ENCODE data around the gene CSGALNACT2.
A peak's percentile ranks its signal among the peaks of the same experiment; 100 is the strongest.
"Not testable (repeated sequence)": the region's sequence is repeated elsewhere in the genome, so short reads cannot be mapped to it uniquely, and the experiment has no call there.

Gene CSGALNACT2

DNA sequence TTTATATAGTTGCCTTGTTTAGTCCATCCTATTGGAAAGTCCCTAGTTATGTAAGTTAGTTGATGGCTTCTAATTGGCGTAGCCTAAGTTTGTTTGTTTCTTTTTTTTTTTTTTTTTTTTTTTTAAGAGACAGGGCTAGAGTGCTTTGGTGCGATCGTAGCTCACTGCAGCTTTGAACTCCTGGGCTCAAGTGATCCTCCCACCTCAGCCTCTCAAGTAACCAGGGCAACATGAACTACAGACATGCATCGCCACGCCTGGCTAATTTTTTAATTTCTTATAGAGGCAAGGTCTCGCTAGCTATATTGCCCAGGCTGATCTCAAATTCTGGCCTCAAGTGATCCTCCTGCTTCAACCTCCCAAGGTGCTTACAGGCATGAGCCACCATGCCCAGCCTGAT is 7.1 kb downstream of the CSGALNACT2 start:
- no peak for DNase-seq (ENCODE audit: low spot score)

DNA sequence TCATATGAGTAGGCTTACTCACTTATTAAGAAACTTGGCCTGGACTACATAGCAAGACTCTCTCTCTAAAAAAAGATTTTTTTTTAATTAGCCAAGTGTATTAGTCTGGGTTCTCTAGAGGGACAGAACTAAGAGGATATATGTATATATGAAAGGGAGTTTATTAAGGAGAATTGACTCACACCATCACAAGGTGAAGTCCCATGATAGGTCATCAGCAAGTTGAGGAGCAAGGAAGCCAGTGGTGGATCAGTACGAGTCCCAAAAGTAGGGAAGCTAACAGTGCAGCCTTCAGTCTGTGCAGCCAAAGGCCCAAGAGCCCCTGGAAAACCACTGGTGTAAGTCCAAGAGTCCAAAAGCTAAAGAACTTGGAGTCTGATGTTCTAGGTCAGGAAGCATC is 7.7 kb downstream of the CSGALNACT2 start:
- DNase-seq (ENCODE audit: low spot score) = not testable (repeated sequence)

DNA sequence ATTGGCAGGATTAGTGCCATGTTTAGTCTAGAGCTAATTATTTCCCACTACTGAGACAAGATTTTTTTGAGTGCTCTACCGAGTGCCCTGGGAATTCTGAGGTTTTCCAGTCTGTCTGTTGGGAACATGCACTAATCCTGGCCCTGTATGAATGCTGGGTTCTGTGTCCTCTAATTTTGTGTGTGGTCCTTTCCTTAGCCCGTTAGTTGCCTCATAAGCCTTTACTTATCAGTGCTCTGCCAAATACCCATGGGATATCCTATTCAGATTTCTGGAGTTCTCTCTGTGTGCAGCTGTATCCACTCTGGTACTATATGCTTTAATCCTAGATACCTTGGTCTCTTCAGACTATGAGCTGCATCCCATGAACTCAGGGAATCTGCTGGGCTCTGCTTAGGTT is 13.1 kb downstream of the CSGALNACT2 start:
- DNase-seq (ENCODE audit: low spot score) = no peak

DNA sequence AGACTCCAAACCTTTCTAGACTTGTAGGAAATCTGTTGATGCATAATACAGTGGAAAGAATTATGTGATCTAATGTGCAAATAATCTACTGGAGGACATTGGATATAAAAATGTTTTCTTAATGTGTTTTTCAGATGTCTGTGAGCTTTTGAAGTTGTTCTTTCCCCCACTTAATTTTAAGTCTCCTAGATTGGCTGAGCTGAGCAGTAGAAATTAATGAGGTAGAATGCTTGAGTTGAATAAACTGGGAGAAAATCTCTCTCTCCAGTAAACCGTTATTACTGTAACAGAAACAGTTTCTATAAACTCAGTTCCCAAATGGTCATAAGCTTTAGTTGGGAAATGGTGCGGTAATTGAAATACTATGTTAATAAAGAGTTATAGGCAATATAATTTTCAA is 15.7 kb downstream of the CSGALNACT2 start:
- no peak for DNase-seq (ENCODE audit: low spot score)

DNA sequence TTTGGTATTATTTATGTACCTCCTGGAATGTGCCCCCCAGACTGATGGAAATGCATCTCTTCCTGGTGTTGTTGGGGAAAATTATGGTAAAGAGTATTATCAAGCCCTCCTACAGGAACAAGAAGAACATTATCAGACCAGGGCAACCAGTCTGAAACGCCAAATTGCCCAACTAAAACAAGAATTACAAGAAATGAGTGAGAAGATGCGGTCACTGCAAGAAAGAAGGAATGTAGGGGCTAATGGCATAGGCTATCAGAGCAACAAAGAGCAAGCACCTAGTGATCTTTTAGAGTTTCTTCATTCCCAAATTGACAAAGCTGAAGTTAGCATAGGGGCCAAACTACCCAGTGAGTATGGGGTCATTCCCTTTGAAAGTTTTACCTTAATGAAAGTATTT is 17.0 kb downstream of the CSGALNACT2 start:
- DNase-seq (ENCODE audit: low spot score) = no peak

DNA sequence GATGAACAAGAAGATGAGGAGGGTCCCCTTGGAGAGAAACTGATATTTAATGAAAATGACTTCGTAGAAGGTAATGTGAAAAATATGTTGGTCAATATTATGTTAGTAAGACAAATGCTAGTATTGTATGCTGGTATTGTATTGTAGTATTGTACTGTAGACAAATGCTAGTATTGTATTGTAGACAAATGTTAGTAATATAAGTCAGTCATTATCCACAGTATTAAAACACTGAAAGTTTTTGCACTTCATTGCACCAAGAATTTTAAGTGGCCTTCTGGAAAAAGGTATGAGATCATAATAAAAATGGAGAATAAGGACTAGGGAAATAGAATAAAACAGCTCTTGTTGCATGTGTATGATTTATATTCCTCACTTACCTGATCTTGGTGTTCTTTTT is 17.5 kb downstream of the CSGALNACT2 start:
- DNase-seq (ENCODE audit: low spot score) = no peak

DNA sequence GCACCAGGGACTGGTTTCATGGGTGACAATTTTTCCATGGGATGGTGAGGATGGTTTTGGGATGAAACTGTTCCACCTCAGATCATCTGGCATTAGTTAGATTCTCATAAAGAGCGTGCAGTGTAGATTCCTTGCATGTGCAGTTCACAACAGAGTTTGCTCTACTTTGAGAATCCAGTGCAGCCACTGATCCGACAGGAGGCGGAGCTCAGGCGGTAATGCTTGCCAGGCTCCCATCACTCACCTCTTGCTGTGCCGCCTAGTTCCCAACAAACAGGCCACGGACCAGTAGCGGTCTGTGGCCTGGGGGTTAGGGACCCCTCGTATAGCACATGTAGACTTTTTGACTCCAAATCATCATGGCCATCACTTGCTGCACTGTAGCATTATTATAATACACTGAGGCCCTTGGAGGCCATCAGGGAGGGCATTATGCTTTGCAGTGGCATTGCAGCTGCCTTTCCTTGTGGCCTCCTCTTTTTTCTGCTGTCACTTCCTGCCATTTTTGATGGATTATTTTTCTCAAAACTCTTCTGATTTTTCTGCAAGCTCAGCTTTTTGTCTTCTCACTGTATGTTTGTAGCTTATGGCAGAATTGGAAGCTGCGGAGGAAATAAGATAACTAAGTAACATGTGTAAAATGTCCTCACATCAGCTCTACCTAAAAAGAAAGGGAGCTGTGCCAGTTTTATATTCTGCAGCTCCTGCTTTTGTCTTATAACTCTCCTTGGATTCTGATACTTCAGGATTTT is 18.5 kb downstream of the CSGALNACT2 start:
- no peak for DNase-seq (ENCODE audit: low spot score)

DNA sequence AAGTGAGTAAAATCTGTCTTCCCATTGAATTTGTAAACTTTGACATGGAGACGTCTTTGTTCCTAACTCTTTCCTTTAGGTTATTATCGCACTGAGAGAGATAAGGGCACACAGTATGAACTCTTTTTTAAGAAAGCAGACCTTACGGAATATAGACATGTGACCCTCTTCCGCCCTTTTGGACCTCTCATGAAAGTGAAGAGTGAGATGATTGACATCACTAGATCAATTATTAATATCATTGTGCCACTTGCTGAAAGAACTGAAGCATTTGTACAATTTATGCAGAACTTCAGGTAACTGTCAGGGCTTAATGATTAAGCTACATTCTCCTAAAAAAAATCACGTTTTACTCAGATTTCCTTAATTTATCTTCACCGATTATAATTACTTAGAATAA is 20.4 kb downstream of the CSGALNACT2 start:
- DNase-seq (ENCODE audit: low spot score) = no peak

DNA sequence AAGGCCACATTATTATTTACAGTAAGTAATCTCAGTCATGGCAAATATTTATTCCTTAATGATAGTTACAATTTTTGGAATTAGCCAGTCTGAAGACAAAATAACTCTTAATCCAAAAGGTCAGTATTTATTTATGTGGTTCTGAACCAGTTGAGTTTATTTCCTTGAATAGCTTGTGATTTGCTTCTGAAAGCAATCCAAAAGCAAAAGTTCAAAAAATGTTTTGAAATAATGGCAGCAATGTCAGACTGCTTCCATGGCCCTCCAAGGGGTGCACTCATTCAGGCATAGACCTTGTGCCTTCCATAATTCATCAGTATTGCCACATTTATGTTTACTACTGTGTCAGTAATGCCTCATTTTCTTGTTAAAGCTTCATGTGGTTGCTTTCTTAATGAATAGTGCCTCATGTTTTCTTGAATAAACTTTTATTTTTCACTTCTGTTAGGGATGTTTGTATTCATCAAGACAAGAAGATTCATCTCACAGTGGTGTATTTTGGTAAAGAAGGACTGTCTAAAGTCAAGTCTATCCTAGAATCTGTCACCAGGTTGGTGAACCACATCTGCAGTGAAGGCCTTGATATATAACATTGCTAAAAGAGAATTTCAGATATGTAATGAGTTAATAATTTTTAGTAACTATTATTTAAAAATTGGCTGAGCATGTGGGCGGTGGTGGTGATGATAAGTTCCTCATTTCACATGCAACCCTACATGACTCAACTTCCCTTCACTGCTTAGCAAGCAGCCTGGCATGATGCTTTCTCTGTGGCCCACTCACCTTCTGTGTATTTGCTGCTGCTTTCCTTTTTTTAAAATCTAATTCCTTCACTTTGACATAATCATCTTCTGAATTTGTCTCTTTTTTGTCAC is 22.0 kb downstream of the CSGALNACT2 start:
- peak; percentile 82 for DNase-seq (ENCODE audit: low spot score)

DNA sequence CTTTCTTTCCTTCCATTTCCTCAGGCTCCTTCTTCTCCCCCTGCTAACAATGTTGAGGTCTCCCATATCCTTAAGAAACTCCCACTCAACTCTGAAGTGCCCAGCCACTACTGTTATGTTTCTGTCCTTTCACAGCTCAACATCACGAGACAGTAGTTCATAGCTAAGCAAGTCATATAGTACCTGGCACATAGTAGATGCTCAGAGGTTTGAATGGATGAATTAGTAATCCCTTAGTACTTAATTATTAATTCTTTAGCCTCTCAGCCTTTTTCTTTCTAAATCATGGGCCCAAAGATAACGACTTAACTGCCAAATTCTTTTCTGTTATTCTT is 22.6 kb downstream of the CSGALNACT2 start:
- no peak for DNase-seq (ENCODE audit: low spot score)

DNA sequence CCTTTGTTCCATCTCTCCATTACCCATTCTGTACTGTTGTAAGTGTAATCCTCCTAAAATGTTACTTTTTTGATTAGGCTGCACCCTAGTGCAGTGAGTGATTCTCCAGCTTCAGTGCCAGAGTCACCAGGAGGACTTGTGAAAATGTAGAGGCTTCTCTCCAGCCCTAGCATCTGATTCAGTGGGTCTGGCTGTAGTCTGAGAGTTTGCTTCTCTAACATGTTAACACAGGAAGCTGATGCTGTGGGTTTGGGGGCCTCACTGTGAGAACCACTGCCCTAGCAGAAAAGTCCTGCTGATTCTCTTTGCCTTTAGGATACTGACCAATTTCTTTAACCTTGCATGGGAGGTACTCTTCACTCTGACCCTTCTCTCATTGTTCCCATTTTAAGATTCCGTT is 24.4 kb downstream of the CSGALNACT2 start:
- DNase-seq (ENCODE audit: low spot score) = no peak

DNA sequence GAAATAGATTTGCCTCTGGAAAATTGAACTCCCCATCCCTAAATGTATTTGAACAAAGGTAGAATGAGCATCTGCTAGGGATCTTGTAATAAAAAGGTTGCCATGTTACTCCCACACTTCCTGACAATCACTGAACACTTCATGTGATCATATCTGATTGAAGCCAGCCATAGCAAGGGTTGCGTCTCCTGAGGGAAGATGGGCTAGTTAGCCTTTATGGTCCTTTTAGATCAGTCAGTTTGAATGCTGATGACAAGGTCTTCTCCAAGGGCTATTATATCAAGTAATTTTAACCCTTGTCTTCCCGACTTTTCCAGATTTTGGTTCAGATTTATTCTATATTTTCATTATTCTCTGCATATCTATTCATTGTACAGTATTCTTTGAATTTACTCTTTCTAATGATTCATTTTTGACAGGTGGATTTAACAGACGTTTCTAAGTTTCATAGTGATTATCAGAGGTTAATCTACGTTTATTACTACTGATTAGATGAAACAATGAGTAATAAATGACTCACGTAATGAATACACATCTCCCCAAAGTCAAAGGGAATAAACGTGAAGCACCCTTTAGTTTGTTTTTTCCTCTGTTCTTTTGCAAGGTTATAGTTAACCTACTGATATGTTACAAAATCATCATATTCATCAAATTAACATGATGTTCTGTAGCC is 28.1 kb downstream of the CSGALNACT2 start:
- DNase-seq (ENCODE audit: low spot score) = no peak

DNA sequence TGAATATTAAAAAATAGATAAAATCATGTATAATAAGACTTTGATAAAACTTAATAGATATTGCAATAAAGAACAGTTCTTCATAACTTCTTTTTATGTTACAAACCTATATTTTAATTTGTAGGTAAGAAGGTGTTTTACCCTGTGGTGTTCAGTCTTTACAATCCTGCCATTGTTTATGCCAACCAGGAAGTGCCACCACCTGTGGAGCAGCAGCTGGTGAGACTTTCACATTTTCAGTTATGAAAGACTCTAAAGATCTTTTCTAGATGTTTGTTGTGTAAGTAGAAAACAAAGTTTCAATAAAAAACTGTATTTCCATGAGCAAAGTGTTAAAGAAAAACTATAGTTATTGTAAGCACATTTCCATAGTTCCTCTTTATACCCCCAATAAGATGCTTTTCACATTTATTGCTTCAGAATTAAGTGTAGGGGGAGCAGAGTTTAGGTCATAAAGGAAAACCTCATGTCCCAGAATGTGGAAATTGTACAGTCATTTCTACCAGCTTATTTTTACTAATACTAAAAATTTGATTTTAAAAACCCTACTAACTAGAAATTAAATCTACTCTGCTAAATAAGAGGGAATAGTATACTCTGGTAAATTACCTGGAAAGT is 28.7 kb downstream of the CSGALNACT2 start:
- no peak for DNase-seq (ENCODE audit: low spot score)

DNA sequence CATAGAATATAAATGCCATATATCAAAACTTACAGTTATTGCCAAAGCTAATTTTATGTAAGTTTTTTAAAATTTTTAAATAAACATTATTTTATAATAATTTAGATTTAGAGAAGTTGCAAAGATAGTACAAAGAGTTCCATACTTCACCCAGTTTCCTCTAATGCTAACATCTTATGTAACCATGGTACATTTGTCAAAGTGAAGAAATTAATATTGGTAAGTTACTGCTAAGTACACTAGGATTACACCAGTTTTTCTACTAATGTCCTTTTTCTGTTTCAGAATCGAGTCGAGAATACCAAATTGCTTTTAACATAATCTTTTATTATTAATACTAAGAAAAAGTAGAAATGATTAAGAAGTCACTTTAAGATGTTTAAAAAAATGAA is 29.2 kb downstream of the CSGALNACT2 start:
- no peak for DNase-seq (ENCODE audit: low spot score)

DNA sequence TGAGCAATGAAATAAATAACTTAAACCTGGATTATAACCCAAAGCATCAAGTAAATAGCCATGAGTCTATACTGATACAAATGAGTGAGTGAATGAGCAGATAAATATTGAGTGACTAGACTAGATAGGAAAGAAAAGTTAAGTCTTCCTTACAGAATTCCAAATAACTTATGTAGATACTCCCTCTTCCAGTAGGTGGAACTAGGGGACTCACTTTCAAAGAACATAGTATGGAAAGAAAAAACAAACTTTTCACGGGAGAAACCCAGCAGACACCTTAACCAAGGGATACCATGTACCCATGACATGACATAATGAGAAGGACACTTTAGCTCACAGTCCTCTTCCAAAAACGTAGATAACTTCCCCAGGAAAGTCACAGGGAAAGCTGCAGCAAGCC is 32.2 kb downstream of the CSGALNACT2 start:
- DNase-seq (ENCODE audit: low spot score) = no peak

DNA sequence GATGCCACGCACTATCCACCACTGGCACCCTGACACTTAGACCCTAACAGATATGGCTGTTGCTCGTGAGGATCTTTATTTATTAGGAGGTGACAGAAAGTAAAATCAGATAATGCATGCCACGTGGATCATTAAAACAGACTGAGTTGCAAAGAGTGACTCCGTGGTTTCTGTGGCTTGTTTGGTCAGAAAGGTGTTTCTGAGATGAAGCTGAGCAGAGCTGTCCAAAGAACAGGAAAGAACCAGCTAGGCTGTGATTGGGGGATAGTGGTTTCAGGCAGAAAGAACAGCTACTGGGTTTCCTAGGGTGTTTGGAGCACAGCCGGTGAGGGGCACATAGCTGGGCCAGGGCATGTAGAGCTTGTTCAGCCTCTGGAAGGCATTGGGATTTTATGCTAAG is 34.4 kb downstream of the CSGALNACT2 start:
- no peak for DNase-seq (ENCODE audit: low spot score)

DNA sequence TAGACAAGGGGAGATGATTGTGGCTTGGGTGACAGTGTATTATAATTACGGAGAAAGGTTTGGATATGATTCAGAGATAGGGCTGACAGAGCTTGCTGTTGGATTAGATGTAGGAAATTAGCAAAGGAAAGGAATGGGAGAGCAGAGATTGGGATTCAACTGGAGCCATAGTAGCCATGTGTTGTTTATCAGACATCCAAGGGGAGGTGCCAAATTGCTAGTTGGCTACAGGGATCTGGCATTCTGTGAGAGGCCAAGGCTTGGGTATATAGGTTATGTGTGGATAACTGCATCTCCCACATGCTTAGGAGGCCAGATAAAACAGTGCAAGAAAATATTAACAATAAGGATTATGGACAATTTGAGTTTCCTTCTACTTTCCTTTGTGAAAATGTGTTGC is 34.9 kb downstream of the CSGALNACT2 start:
- no peak for DNase-seq (ENCODE audit: low spot score)

DNA sequence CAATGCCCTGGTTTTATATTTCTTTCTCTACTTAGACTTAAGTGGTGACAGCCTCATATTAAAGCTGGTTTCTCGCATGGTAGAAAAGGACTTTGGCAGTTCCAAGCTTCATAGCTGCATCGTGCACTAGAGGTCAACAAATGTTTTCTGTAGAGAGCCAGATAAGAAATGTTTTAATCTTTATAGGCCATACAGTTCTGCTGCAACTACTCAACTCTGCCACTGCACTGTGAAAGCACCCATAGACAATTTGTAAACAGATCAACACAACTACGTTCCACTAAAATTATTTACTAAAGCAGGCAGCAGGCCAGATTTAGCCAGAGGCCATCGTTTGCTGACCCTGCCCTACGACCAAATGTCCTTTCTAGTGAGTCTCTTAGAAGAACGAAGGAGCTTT is 36.7 kb downstream of the CSGALNACT2 start:
- no peak for DNase-seq (ENCODE audit: low spot score)

DNA sequence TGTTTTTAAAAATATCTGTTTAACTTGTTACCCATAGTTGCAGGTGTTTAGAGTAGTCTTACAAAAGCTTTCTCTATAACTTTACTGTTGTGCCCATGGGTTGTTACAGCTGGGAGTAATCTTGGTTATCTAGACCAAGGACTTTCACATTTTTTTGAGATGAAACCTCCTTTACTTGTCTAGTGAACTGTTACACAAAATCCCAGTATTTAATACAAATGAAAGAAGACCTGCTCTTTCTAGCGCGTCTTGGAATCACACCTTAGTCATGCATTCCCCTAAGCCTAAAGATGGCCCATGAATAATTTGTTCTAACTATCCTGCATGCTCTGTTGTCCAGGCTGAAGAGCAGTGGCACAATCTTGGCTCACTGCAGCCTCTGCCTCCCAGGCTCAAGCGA is 38.0 kb downstream of the CSGALNACT2 start:
- no peak for DNase-seq (ENCODE audit: low spot score)

DNA sequence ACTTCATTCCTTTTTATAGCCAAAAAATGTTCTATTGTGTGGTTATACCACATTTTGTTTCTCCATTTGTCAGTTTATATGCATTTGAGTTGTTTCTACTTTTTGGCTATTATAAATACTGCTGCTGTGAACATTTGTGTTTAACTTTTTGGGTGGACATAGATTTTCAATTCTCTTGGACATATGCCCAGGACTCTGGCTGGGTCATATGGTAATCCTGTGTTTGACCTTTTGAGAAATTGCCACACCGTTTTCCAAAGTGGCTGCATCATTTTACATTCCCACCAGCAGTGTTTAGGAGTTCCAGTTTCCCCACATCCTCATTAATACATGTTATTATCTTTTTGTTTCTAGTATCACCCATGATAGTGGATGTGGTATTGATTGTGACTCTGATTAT is 39.4 kb downstream of the CSGALNACT2 start:
- DNase-seq (ENCODE audit: low spot score) = no peak

DNA sequence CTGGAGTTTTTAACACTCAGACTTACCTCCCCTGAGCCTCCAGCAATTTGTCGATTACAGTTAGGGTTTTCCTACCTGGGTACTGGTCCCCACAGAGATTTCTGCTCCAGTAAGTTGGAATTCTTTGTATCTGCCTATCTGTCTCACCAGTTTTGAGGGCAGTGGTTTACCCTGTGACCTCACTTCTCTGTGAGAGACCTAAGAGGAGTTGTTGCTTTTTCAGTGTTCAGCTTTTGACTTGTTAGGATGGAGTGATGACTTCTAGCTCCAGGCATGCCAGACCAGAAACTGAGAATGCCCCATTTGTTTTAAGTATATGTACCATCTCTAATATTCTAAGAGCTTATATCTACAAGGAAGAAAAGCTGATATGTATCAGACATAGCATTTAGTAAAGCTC is 42.9 kb downstream of the CSGALNACT2 start:
- no peak for DNase-seq (ENCODE audit: low spot score)

DNA sequence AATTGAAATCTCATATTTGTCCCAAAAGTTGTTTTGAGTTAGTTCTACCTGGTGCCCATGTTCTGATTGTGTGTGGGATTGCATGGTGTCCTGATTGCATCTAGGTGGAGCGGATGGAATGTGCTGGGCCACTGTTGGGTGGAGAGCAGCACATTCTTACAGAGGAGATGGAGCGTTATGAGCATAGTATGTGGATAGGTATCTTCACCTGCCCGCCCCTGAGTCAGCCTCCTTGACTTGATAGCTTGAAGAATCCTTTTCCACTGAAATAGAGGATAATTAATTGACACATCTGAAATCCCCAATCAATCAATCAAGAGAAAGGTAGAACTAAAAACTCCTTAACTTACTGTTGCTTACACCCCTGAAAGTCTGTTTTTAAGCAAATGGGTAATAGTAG is 45.5 kb downstream of the CSGALNACT2 start:
- DNase-seq (ENCODE audit: low spot score) = not testable (repeated sequence)

DNA sequence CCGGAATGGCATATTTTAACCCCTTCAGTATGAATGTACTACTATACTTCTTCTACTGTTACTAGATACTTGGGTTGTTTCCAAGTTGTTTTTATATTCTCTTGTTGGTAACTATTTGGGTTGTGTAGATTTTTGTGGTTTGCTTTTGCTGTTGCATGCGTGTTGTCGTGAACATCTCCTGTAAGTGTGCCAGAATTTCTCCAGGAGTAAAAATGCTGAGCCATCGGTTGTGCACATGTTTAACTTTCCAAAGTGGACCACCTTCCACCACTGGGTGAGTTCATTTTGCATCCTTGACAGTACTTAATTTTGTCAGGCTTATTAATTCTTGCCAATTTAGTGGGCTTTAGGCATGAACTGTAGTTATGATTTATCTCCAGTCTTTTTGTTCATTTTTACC is 47.9 kb downstream of the CSGALNACT2 start:
- DNase-seq (ENCODE audit: low spot score) = no peak

Data from AG20443 (cell line).